Ovary (tissue), 3 donors: ENCODE measurements around the gene RNF144B.

Experiments
- EP300 ChIP-seq: sonication (generic); formaldehyde crosslinking; IDR thresholded peaks from one replicate; pipeline ENCODE4 v1.6.1; 2017; ENCODE audit warnings: antibody characterized with exemption
- POLR2A ChIP-seq: fragments of 450-650 bp; IDR thresholded peaks from one replicate; pipeline ENCODE4 v1.6.1; 2017; ENCODE audit warnings: antibody characterized with exemption, mild to moderate bottlenecking, moderate library complexity
- TF ChIP-seq, protein P1 (sequence below), 3 donors: fragments of 450-650 bp in 2 of 3; fragments of 200-600 bp in 1 of 3; IDR thresholded peaks; one replicate each; pipeline versions ENCODE4 v1.5.1 to v1.8.0; 2016 to 2022; ENCODE audit warnings: antibody characterized with exemption in 3 of 3, mild to moderate bottlenecking in 1 of 3
- donor health status: DM: no; HTN: no; CAD: no.

DNA sequence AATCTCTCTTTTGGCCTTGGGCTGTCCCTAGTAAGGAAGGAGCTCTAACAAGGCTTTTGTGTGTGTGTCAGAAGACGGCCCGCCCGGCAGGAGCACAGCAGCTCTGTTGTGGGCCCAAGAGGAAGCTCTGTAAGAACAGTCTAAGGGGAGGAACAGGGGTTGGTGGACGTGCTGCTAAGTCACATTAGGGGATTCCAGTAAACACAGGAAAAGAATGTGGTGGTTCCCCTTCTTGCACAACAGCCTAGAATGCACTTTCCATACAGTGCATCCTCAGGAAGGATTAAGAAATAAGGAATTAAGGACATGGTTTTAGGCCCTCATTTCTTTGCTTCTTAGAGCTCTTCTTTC is 114.5 kb downstream of the RNF144B start:
- TF ChIP-seq, protein P1, sequence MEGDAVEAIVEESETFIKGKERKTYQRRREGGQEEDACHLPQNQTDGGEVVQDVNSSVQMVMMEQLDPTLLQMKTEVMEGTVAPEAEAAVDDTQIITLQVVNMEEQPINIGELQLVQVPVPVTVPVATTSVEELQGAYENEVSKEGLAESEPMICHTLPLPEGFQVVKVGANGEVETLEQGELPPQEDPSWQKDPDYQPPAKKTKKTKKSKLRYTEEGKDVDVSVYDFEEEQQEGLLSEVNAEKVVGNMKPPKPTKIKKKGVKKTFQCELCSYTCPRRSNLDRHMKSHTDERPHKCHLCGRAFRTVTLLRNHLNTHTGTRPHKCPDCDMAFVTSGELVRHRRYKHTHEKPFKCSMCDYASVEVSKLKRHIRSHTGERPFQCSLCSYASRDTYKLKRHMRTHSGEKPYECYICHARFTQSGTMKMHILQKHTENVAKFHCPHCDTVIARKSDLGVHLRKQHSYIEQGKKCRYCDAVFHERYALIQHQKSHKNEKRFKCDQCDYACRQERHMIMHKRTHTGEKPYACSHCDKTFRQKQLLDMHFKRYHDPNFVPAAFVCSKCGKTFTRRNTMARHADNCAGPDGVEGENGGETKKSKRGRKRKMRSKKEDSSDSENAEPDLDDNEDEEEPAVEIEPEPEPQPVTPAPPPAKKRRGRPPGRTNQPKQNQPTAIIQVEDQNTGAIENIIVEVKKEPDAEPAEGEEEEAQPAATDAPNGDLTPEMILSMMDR (IDR thresholded peaks at IDR 0.05), result no peak
- TF ChIP-seq POLR2A (no peak), EP300 (no peak)
